Stomach (tissue), 4 donors: ENCODE measurements around the gene MRPL55.

Source experiments
- CTCF ChIP-seq, 7 experiments: fragments of 450-650 bp in 4 of 7; fragments of 200-600 bp in 3 of 7; sonication (generic) in 3 of 7; IDR thresholded peaks; one replicate each; pipeline ENCODE4 v1.5.1; 2016 to 2019; ENCODE audit warnings: antibody characterized with exemption in 7 of 7, control low read depth in 2 of 7, mild to moderate bottlenecking in 1 of 7
- EP300 ChIP-seq: sonication (generic); formaldehyde crosslinking; IDR thresholded peaks from one replicate; pipeline ENCODE4 v1.6.1; 2017; ENCODE audit warnings: antibody characterized with exemption
- POLR2A ChIP-seq, 4 donors: fragments of 450-650 bp; IDR thresholded peaks; one replicate each; pipeline ENCODE4 v1.6.1; 2016; ENCODE audit warnings: antibody characterized with exemption in 4 of 4, control low read depth in 2 of 4, mild to moderate bottlenecking in 1 of 4, moderate library complexity in 1 of 4

DNA sequence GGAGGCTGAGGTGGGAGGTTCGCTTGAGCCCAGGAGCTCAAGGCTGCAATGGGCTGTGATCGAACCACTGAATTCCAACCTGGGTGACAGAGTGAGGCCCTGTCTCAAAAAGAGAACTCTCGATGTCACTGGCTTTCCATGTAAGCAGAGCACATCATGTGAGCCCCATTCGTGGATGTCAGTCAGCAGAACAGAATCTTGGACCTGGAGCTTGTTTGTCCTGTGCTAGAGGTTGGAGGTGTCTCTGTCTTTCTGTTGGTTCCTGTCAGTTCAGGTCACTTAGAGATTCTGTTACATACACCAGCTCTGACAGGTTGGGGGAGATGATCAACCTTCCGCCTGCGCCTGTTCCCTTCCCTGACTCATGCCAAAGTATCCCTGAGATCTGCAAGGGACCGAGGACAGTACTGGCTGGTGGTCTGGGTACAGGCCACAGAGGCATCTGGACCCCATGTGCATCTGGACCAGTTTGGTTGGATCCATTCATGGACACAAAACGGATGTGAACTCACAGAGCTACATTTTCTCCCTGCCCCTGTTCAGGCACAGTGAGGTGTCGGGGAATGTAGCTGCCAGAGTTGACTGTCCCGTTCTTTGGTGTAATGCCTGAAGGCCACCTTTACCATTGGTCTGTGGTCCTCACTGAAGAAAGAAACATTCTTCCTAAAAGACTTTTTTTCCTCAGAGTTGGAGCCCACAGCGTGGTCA, 16.6 kb downstream of the MRPL55 start:
- TF ChIP-seq CTCF (IDR thresholded peaks at IDR 0.05) (no peak), POLR2A (IDR thresholded peaks at IDR 0.05) (no peak), EP300 (no peak)
